HG03432 (cell line): ENCODE measurements around the gene HOXA4.

Experiments used
- ATAC-seq: cut with Tn5 transposase; IDR thresholded peaks from one replicate; pipeline ENCODE4 v1.9.1; 2021; ENCODE audit warnings: mild to moderate bottlenecking, moderate library complexity; ENCODE audit not compliant: unreplicated experiment

The HOXA4 gene

GRCh38 chr7:27133409-27134231 is 3.1 kb upstream of the HOXA4 start:
- no peak for ATAC-seq

GRCh38 chr7:27132978-27133377 is 2.4 kb upstream of the HOXA4 start:
- no peak for ATAC-seq

GRCh38 chr7:27132214-27132613 is 1.7 kb upstream of the HOXA4 start:
- no peak for ATAC-seq

GRCh38 chr7:27131390-27131819 is 848 bp upstream of the HOXA4 start:
- no peak for ATAC-seq

GRCh38 chr7:27129729-27130539 is 623 bp downstream of the HOXA4 start:
- no peak for ATAC-seq

GRCh38 chr7:27128776-27129728 is 1.5 kb downstream of the HOXA4 start:
- no peak for ATAC-seq

- ATAC-seq: no peak
These were observed 2.5 kb downstream of the HOXA4 start for GRCh38 chr7:27128034-27128433.

GRCh38 chr7:27126596-27127327 is 3.8 kb downstream of the HOXA4 start:
- no peak for ATAC-seq

- ATAC-seq: no peak
These were observed 4.6 kb downstream of the HOXA4 start for GRCh38 chr7:27125986-27126394.

GRCh38 chr7:27124902-27125689 is 5.5 kb downstream of the HOXA4 start:
- ATAC-seq: no peak

- ATAC-seq: no peak
These were observed 6.3 kb downstream of the HOXA4 start for GRCh38 chr7:27124096-27124901.

- no peak for ATAC-seq
These were observed 7.0 kb downstream of the HOXA4 start for GRCh38 chr7:27123477-27124053.

- no peak for ATAC-seq
These were observed 7.5 kb downstream of the HOXA4 start for GRCh38 chr7:27123007-27123476.

GRCh38 chr7:27122077-27122910 is 8.3 kb downstream of the HOXA4 start:
- no peak for ATAC-seq

GRCh38 chr7:27121684-27122076 is 8.9 kb downstream of the HOXA4 start:
- no peak for ATAC-seq

- ATAC-seq: no peak
These were observed 11.1 kb downstream of the HOXA4 start for GRCh38 chr7:27119412-27119911.

GRCh38 chr7:27118580-27118979 is 12.0 kb downstream of the HOXA4 start:
- ATAC-seq: no peak
